Erythroblast (primary cell): ENCODE data around the gene RBFOX2.

ENCODE experiments used
- GATA1 ChIP-seq: IDR thresholded peaks from 2 replicates; pipeline ENCODE4 v1.6.1; 2011; ENCODE audit warnings: low read depth, mild to moderate bottlenecking, control low read depth, low read length, moderate library complexity
- POLR2A ChIP-seq: IDR thresholded peaks from 2 replicates; pipeline ENCODE4 v1.6.1; 2011; ENCODE audit warnings: mild to moderate bottlenecking, low read length

DNA sequence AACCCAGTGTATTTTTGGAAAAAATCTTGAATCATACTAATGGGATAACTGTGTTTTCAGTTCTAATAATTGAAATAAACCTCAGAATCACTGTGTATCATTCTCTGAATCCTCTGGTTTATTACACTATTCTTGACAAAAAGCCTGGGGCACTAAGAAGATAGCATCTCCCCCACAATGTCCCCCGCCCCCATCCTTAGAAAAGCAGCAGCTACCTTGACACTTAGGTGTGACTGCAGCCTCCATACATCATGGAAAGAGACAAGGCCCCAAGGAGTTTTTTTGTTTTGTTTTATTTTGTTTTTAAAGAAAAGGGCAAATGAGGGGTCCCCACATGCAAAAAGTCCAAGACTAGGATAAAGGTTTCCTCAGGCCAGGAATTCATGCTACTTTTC lies 186.1 kb downstream of the RBFOX2 start:
- TF ChIP-seq POLR2A (no peak), GATA1 (no peak)
